ENCODE results near the gene ANTXR2. TPM values are rescaled to one million over a fixed set of nuclear protein-coding genes. Genes with fewer than 3 reads are reported as not detected.

ANTXR2 gene
- total RNA-seq, 4 donors from 2014 or later, result 33.5 to 57.8 (median 47.3) TPM

DNA sequence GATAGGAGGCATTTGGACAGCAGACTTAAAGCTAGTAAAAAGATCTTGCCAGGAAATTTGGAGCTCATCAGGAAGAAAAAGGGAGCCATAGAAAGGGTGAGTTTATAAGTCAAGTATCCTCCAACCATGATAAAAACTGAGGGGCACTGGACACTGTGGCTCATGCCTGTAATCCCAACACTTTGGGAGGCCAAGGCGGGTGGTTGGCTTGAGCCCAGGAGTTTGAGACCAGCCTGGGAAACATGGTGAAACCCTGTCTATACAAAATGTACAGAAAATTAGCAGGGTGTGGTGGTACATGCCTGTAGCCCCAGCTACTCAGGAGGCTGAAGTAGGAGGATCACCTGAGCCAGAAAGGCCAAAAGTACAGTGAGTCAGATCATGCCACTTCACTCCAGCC is 48.7 kb downstream of the ANTXR2 start:
- Histone ChIP-seq H3K4me3 (no peak overlapping the region), H3K4me1 (no peaks in the 10 kb centered on the region), H3K27ac (no peak overlapping the region), H3K36me3 (peaks cover 0 to 43% (median 0%) of the 10 kb centered on the region in 3 donors), H3K9me3 (no peaks in the 10 kb centered on the region), H3K27me3 (no peaks in the 10 kb centered on the region)
- no peak for DNase-seq
- TF ChIP-seq POLR2A (IDR thresholded peaks at IDR 0.05) (no peak), CTCF (IDR thresholded peaks at IDR 0.05) (no peak)

DNA sequence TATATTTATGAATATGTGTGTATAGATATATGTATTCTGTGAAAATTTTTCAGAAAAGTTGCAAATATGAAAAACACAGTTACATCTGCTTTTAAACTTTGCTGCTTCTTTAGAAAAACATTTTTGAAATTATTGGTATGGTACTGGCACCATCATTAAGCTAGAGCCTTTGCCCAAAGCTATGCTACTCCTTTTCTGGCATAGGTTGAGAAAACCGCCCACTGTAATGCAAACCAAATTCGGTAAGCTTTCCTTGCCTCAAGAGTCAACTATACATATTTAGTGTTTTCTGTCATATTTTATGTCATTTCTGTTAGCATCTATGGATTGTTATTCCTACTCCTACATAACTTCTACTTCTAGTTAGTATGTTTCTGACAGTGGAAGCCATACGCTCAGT is 50.7 kb downstream of the ANTXR2 start:
- Histone ChIP-seq H3K27ac (no peak overlapping the region), H3K36me3 (peaks cover 0 to 48% (median 0%) of the 10 kb centered on the region in 3 donors), H3K27me3 (no peaks in the 10 kb centered on the region), H3K4me1 (peaks cover 0 to 7% (median 0%) of the 10 kb centered on the region in 4 donors), H3K9me3 (no peaks in the 10 kb centered on the region), H3K4me3 (no peak overlapping the region)
- no peak for TF ChIP-seq CTCF (IDR thresholded peaks at IDR 0.05)
- no peak for DNase-seq

GRCh38 chr4:80017125-80017854 is 55.7 kb downstream of the ANTXR2 start:
- H3K27me3 ChIP-seq, result no peaks in the 10 kb centered on the region
- peaks cover 0 to 49% (median 0%) of the 10 kb centered on the region in 3 donors for H3K36me3 ChIP-seq
- no peak for DNase-seq
- TF ChIP-seq CTCF (IDR thresholded peaks at IDR 0.05) (no peak), POLR2A (IDR thresholded peaks at IDR 0.05) (no peak)
- no peak overlapping the region for H3K4me3 ChIP-seq
- H3K27ac ChIP-seq, result peak overlapping the region in 3 of 4 donors; percentile 11 to 41 (median 31)
- no peaks in the 10 kb centered on the region for H3K9me3 ChIP-seq
- H3K4me1 ChIP-seq, result peaks cover 0 to 7% (median 0%) of the 10 kb centered on the region in 4 donors

DNA sequence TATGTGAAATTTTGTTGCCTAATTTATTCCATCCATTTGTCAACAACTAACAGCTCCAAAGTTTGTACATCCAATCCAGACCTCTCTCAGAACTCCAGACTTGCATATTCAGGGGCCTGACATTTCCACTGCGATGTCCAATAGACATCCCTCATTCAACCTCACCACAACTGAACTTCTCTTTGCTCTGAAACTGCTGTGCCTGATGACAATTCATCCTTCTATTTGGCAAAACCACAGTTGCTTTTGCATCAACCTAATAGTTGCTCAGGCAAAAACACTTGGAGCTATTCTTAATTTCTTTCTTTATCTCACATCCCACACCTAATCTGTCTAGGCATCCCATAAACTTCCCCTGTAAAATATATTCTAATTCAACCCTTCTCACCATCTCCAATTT is 56.5 kb downstream of the ANTXR2 start:
- Histone ChIP-seq H3K9me3 (no peaks in the 10 kb centered on the region), H3K27ac (peak overlapping the region in 1 of 4 donors; percentile 41), H3K4me3 (no peak overlapping the region), H3K36me3 (peaks cover 0 to 43% (median 0%) of the 10 kb centered on the region in 3 donors), H3K4me1 (peaks cover 0 to 7% (median 0%) of the 10 kb centered on the region in 4 donors), H3K27me3 (no peaks in the 10 kb centered on the region)
- no peak for TF ChIP-seq POLR2A (IDR thresholded peaks at IDR 0.05)
- TF ChIP-seq CTCF (IDR thresholded peaks at IDR 0.05), result no peak
- no peak for DNase-seq

DNA sequence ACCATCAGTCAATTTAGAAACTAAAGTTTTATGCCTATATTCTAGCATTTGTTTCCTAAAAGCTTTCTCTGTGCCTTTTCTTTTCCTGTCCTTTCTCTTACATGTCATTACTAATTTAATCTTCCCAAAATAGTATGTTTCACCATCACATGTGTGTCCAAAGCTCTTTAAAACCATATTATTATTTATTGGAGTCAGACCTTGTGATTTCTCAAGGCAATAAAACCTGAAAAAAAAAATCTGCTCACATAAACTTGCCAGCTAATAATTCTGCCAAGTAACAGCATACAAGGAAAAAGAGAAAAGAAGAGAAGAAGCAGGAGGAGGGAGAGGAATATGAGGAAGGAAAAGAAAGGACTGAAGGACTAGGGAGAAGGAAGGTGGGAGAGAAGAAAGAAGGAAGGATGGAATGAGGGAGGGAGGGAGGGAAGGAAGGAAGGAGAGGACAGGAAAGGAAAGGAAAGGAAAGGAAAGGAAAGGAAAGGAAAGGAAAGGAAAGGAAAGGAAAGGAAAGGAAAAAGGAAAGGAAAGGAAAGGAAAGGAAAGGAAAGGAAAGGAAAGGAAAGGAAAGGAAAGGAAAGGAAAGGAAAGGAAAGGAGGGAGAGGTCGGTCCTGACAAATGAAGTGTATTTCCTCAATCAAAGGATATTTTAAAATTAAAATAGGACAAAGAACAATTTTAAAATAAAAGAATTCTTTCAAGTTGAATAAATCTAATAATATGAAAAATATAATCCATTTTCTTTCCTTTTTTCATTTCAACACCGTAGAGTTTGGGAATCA is 57.4 kb downstream of the ANTXR2 start:
- Histone ChIP-seq H3K4me3 (no peak overlapping the region), H3K27ac (no peak overlapping the region), H3K9me3 (no peaks in the 10 kb centered on the region), H3K36me3 (peaks cover 0 to 42% (median 0%) of the 10 kb centered on the region in 3 donors), H3K27me3 (no peaks in the 10 kb centered on the region), H3K4me1 (peaks cover 0 to 7% (median 0%) of the 10 kb centered on the region in 4 donors)
- no peak for DNase-seq
- TF ChIP-seq CTCF (IDR thresholded peaks at IDR 0.05) (no peak), POLR2A (IDR thresholded peaks at IDR 0.05) (no peak)

Measured in Peyer's patch (tissue), 4 donors.